ENCODE results near the gene IDH3A.

DNA sequence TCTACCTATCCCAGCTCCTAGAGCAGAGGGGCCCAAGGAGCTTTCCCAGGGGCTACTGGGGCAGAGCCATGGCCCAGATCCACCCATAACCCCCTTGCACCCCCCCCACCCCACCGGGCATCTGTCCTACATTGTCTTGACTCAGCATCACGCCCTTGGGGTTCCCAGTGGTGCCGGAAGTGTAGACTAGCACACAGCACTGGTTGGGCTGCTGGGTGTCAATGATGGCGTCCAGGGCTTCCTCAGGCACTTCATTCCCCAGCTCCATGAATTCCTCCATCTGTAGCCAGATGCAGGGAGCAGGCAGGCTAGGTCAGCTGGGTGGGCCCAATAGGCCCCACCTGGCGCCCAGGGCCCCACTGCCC is 33.2 kb downstream of the IDH3A start:
- TF ChIP-seq EZH2 (IDR thresholded peaks at IDR 0.05; ENCODE audit: low read length, missing control alignments): no peak
- TF ChIP-seq, protein P1, sequence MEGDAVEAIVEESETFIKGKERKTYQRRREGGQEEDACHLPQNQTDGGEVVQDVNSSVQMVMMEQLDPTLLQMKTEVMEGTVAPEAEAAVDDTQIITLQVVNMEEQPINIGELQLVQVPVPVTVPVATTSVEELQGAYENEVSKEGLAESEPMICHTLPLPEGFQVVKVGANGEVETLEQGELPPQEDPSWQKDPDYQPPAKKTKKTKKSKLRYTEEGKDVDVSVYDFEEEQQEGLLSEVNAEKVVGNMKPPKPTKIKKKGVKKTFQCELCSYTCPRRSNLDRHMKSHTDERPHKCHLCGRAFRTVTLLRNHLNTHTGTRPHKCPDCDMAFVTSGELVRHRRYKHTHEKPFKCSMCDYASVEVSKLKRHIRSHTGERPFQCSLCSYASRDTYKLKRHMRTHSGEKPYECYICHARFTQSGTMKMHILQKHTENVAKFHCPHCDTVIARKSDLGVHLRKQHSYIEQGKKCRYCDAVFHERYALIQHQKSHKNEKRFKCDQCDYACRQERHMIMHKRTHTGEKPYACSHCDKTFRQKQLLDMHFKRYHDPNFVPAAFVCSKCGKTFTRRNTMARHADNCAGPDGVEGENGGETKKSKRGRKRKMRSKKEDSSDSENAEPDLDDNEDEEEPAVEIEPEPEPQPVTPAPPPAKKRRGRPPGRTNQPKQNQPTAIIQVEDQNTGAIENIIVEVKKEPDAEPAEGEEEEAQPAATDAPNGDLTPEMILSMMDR (conservative IDR thresholded peaks at IDR 0.05 in 1 of 2, IDR thresholded peaks at IDR 0.05 in 1 of 2; ENCODE audit: low read depth in 1 of 2, low read length in 2 of 2): no peak

Measured in fibroblast of lung (primary cell).